Astrocyte (in vitro differentiated cells and primary cell): ENCODE measurements around the gene GPRC5A. TPM values are rescaled to one million over a fixed set of nuclear protein-coding genes. Genes with fewer than 3 reads are reported as not detected.

Experiments used
- DNase-seq: peaks from one replicate; pipeline ENCODE4 v3.0.0-alpha.2; 2010; ENCODE audit warnings: low read depth
- FAIRE-seq: peaks from 2 replicates; lab custom pipeline; 2011; peaks lifted over from hg19 to GRCh38; lab: Jason Lieb, UNC
- H2AFZ ChIP-seq: 2 replicates; pipeline ENCODE4 v1.6.0; 2012; ENCODE audit warnings: low read depth, low read length, inconsistent platforms
- H3K27ac ChIP-seq: 2 replicates; pipeline ENCODE4 v1.5.1; 2011; ENCODE audit warnings: low read depth, low read length, inconsistent platforms
- H3K27me3 ChIP-seq: 2 replicates; pipeline ENCODE4 v1.6.0; 2011; ENCODE audit warnings: low read length, inconsistent platforms; ENCODE audit not compliant: insufficient read depth
- H3K36me3 ChIP-seq: 2 replicates; pipeline ENCODE4 v1.5.1; 2011; ENCODE audit warnings: low read length, inconsistent platforms; ENCODE audit not compliant: insufficient read depth
- H3K4me1 ChIP-seq: 2 replicates; pipeline ENCODE4 v1.5.1; 2011; ENCODE audit warnings: low read length, inconsistent platforms; ENCODE audit not compliant: insufficient read depth
- H3K4me2 ChIP-seq: 2 replicates; pipeline ENCODE4 v1.6.0; 2012; ENCODE audit warnings: low read length, inconsistent platforms
- H3K4me3 ChIP-seq: 2 replicates; pipeline ENCODE4 v1.5.1; 2011; ENCODE audit warnings: low read depth, mild to moderate bottlenecking, low read length, inconsistent platforms; ENCODE audit not compliant: insufficient read depth
- H3K79me2 ChIP-seq: 2 replicates; pipeline ENCODE4 v1.6.0; 2012; ENCODE audit warnings: mild to moderate bottlenecking, low read length, inconsistent platforms; ENCODE audit not compliant: insufficient read depth
- H3K9ac ChIP-seq: 2 replicates; pipeline ENCODE4 v1.6.0; 2012; ENCODE audit warnings: mild to moderate bottlenecking, low read length, inconsistent platforms
- H3K9me3 ChIP-seq: 2 replicates; pipeline ENCODE4 v1.5.1; 2012; ENCODE audit warnings: low read depth, mild to moderate bottlenecking, low read length, inconsistent platforms; ENCODE audit not compliant: insufficient read depth
- H4K20me1 ChIP-seq: 2 replicates; pipeline ENCODE4 v1.6.0; 2012; ENCODE audit warnings: low read length, inconsistent platforms; ENCODE audit not compliant: insufficient read depth
- H3K27ac Mint-ChIP-seq: one replicate; pipeline ENCODE4 v1.8.0; 2021; ENCODE audit warnings: mild to moderate bottlenecking, mixed read lengths; ENCODE audit not compliant: unreplicated experiment
- H3K27me3 Mint-ChIP-seq: one replicate; pipeline ENCODE4 v1.8.0; 2021; ENCODE audit warnings: low read depth, mixed read lengths; ENCODE audit not compliant: unreplicated experiment
- H3K36me3 Mint-ChIP-seq: one replicate; pipeline ENCODE4 v1.8.0; 2021; ENCODE audit warnings: low read depth, mixed read lengths; ENCODE audit not compliant: unreplicated experiment
- H3K4me1 Mint-ChIP-seq: one replicate; pipeline ENCODE4 v1.8.0; 2021; ENCODE audit warnings: low read depth, mixed read lengths; ENCODE audit not compliant: unreplicated experiment
- H3K4me3 Mint-ChIP-seq: one replicate; pipeline ENCODE4 v1.8.0; 2021; ENCODE audit warnings: mild to moderate bottlenecking, moderate library complexity, mixed read lengths; ENCODE audit not compliant: unreplicated experiment
- H3K9me3 Mint-ChIP-seq: one replicate; pipeline ENCODE4 v1.8.0; 2021; ENCODE audit warnings: mild to moderate bottlenecking, mixed read lengths; ENCODE audit not compliant: unreplicated experiment
- EZH2 ChIP-seq: IDR thresholded peaks from 2 replicates; pipeline ENCODE4 v1.6.1; 2012; ENCODE audit warnings: mild to moderate bottlenecking, low read length, inconsistent platforms; ENCODE audit not compliant: insufficient read depth
- total RNA-seq: library from RNA; stranded (reverse); gene quantifications from 2 replicates; pipeline ENCODE4 v1.2.1, GENCODE V29; 2021
- TF ChIP-seq, protein P1 (sequence below): IDR thresholded peaks from 2 replicates; pipeline ENCODE4 v1.5.1; 2011; ENCODE audit warnings: low read depth, mild to moderate bottlenecking, inconsistent platforms, low read length, moderate library complexity; ENCODE audit not compliant: insufficient read depth

Gene GPRC5A
- total RNA-seq, 1 donor from 2014 or later: 12.5 TPM

DNA sequence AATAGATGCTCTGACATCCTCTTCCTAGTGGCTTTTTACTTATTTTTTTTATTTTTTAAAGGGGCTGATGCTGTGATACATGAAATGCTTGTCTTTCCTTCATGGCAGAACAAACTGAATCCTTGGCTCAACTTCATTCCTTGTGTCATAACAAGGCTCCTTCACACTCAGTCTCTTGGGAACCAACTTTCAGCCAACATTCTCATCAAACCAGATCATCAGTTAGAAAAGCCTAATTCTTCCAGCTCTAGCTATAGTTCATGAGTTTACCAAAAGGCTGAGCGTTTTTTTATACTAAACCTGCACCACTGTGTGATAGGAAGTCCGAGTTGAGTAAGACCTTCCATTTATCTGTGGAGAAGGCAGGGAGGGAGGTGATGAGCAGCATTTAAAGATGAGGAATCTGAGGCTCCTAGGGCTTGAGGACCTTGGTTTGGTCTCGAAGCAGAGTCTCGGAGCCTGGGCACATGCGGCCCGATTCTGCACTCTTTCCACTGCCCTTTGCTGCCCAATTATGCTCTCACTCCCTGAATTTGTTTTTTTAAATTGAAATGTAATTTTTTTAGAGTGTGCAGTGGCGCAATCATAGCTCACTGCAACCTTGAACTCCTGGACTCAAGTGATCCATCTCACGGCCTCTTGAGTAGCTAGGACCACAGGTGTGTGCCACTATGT, 52.4 kb downstream of the GPRC5A start:
- Mint-ChIP-seq H3K27ac (no peak overlapping the region), H3K36me3 (no peaks in the 10 kb centered on the region), H3K4me1 (no peaks in the 10 kb centered on the region), H3K4me3 (no peak overlapping the region), H3K27me3 (peaks cover 4% of the 10 kb centered on the region), H3K9me3 (no peaks in the 10 kb centered on the region)
- Histone ChIP-seq H3K9ac (no peak overlapping the region), H2AFZ (no peak overlapping the region), H3K4me2 (no peak overlapping the region), H3K27ac (no peak overlapping the region), H3K9me3 (no peaks in the 10 kb centered on the region), H3K4me1 (no peaks in the 10 kb centered on the region), H3K79me2 (no peaks in the 10 kb centered on the region), H3K36me3 (no peaks in the 10 kb centered on the region), H3K4me3 (no peak overlapping the region), H4K20me1 (no peaks in the 10 kb centered on the region), H3K27me3 (no peaks in the 10 kb centered on the region)
- DNase-seq (no peak), FAIRE-seq (no peak)
- TF ChIP-seq, protein P1, sequence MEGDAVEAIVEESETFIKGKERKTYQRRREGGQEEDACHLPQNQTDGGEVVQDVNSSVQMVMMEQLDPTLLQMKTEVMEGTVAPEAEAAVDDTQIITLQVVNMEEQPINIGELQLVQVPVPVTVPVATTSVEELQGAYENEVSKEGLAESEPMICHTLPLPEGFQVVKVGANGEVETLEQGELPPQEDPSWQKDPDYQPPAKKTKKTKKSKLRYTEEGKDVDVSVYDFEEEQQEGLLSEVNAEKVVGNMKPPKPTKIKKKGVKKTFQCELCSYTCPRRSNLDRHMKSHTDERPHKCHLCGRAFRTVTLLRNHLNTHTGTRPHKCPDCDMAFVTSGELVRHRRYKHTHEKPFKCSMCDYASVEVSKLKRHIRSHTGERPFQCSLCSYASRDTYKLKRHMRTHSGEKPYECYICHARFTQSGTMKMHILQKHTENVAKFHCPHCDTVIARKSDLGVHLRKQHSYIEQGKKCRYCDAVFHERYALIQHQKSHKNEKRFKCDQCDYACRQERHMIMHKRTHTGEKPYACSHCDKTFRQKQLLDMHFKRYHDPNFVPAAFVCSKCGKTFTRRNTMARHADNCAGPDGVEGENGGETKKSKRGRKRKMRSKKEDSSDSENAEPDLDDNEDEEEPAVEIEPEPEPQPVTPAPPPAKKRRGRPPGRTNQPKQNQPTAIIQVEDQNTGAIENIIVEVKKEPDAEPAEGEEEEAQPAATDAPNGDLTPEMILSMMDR: no peak
- no peak for TF ChIP-seq EZH2

DNA sequence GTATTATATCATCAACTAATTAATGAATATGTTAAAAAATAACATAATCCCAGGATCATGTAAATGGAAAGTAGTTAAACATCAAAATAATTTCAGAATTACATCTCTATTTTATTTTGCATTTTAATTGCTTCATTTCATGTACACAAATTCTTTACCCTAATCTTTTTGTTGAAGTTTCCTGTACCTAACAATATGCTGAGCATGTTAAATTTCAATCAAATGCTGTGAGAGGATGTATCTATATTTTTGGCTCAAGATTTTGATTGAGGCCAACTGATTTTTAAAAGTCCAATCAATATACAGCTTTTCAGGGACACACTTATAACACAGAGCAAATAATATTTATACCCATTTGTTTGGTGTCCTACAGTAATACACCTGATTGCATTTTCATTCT, 54.2 kb downstream of the GPRC5A start:
- TF ChIP-seq, protein P1: no peak
- no peak for TF ChIP-seq EZH2
- no peaks in the 10 kb centered on the region for H3K36me3 Mint-ChIP-seq
- DNase-seq: no peak
- peaks cover 12% of the 10 kb centered on the region for H3K27me3 Mint-ChIP-seq
- no peak overlapping the region for H3K4me3 Mint-ChIP-seq
- no peak overlapping the region for H3K4me2 ChIP-seq
- no peaks in the 10 kb centered on the region for H3K4me1 Mint-ChIP-seq
- H3K27ac Mint-ChIP-seq: no peak overlapping the region
- no peaks in the 10 kb centered on the region for H3K9me3 ChIP-seq
- no peaks in the 10 kb centered on the region for H4K20me1 ChIP-seq
- no peaks in the 10 kb centered on the region for H3K79me2 ChIP-seq
- peaks cover 2% of the 10 kb centered on the region for H3K9me3 Mint-ChIP-seq
- no peak overlapping the region for H2AFZ ChIP-seq
- H3K4me1 ChIP-seq: no peaks in the 10 kb centered on the region
- H3K27me3 ChIP-seq: no peaks in the 10 kb centered on the region
- no peak overlapping the region for H3K4me3 ChIP-seq
- no peak overlapping the region for H3K27ac ChIP-seq
- no peaks in the 10 kb centered on the region for H3K36me3 ChIP-seq
- no peak for FAIRE-seq
- no peak overlapping the region for H3K9ac ChIP-seq

DNA sequence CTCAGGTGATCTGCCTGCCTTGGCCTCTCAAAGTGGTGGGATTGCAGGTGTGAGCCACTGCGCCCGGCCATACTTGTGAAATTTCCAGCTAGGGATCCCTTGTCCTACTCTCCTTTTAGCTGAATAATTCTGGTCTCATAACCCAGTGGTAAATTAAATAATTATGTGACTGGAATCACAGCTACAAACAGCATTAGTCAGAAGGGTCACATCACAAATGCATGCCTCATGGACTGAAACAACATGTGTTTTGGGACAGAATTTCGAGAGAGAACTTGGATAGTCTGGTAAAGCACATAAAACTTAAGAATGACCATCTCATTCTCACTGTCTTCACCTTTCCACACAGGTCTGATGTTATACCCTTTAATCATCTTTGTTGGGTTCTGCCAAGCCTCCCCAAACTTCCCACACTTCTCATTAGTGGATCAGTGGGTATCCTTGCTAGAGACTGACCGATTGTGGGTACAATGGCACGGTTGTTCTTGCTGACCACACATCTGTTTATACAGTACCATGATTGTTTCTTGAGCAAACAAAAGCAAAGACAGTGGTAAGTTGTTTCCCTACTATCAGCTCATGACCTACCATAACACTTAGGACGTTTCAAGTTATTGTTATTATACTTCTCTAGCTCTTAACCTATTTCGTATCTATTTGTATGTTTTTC, 55.5 kb downstream of the GPRC5A start:
- H3K36me3 Mint-ChIP-seq: no peaks in the 10 kb centered on the region
- DNase-seq (no peak), FAIRE-seq (peak; percentile 49)

More for the DNA sequence above, 55.5 kb downstream of the GPRC5A start:
- TF ChIP-seq, protein P1: no peak
- no peak for TF ChIP-seq EZH2
- Histone ChIP-seq H2AFZ (no peak overlapping the region), H4K20me1 (no peaks in the 10 kb centered on the region), H3K4me1 (no peaks in the 10 kb centered on the region), H3K9me3 (no peaks in the 10 kb centered on the region), H3K79me2 (no peaks in the 10 kb centered on the region), H3K9ac (no peak overlapping the region), H3K27ac (no peak overlapping the region), H3K4me2 (no peak overlapping the region), H3K4me3 (no peak overlapping the region), H3K27me3 (no peaks in the 10 kb centered on the region), H3K36me3 (no peaks in the 10 kb centered on the region)
- Mint-ChIP-seq H3K9me3 (peaks cover 2% of the 10 kb centered on the region), H3K27ac (no peak overlapping the region), H3K4me3 (no peak overlapping the region), H3K27me3 (peaks cover 13% of the 10 kb centered on the region), H3K4me1 (no peaks in the 10 kb centered on the region)
